ENCODE results near the gene CENPS. TPM values are rescaled to one million over a fixed set of nuclear protein-coding genes. Genes with fewer than 3 reads are reported as not detected.

CENPS gene
- total and polyA plus RNA-seq, 9 of the 15 experiments (the other 6 are each of a cell fraction or from before 2014, with no cell fraction given): 10.2 to 36.0 (median 26.0) TPM

DNA sequence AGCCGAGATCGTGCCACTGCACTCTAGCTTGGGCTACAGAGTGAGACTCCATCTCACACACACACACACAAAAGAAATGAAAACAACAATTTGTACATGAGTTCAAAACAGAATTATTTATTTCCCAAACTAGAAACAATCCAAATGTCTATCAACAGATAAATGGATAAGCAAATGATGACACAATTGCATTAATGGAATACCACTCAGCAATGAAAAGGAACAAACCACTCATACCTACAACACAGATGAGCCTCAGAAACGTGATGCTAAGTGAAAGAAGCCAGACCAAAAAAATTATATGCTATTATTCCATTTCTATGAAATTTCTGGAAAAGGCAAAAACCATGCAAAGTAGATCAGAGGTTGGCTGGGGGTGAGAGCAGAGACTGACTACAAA lies 33.4 kb upstream of the CENPS start:
- Histone ChIP-seq H3K4me2 (ENCODE audit: insufficient read depth, low read length) (no peak overlapping the region), H3K9me3 (replicated peaks; ENCODE audit: control insufficient read depth, insufficient read depth, low read depth, low read length) (no peaks in the 10 kb centered on the region), H3K4me1 (replicated peaks in 1 of 2; ENCODE audit: control insufficient read depth in 2 of 2, insufficient read depth in 2 of 2, low read length in 2 of 2) (peaks cover 18 to 23% of the 10 kb centered on the region in 2 experiments), H4K20me1 (replicated peaks; ENCODE audit: control insufficient read depth, insufficient read depth, low read length) (peaks cover 8% of the 10 kb centered on the region; the same call in 1 of the 2 replicates), H3K4me3 (no peak overlapping the region), H3K27me3 (ENCODE audit: control insufficient read depth in 2 of 2, insufficient read depth in 2 of 2, low read length in 2 of 2) (no peaks in the 10 kb centered on the region), H3K79me2 (ENCODE audit: control insufficient read depth, insufficient read depth, low read length) (peaks cover 28% of the 10 kb centered on the region), H2AFZ (ENCODE audit: low read depth, low read length) (no peak overlapping the region), H3K27ac (ENCODE audit: extremely low read depth, low read depth, low read length) (no peak overlapping the region), H3K9ac (ENCODE audit: insufficient read depth in 1 of 2, low read depth in 2 of 2, low read length in 2 of 2) (no peak overlapping the region), H3K9me1 (ENCODE audit: control insufficient read depth, insufficient read depth, low read length) (no peaks in the 10 kb centered on the region), H3K36me3 (ENCODE audit: control insufficient read depth, insufficient read depth, low read length) (peaks cover 18% of the 10 kb centered on the region)
- intact Hi-C loops (cut with micrococcal nuclease) (no loop called here), in situ Hi-C loops (cut with MboI) (no loop called here)
- FAIRE-seq (no peak), ATAC-seq (no peak), DNase-seq (ENCODE audit: extremely low read depth in 1 of 4, low spot score in 3 of 4) (no peak)
- 71% methylated on average over 3 of the region's 3 CpGs for WGBS (ENCODE audit: insufficient coverage, low coverage, missing lambda C conversion rate)
- BruUV-seq (replicated peaks): no TSS peak
- POLR2A ChIA-PET: interaction anchor here (1.7 kb wide), 1 partner anchor 9 kb away, joined by 4 read pairs; no protein-coding TSS in a partner anchor
- peak; percentile 45 for TF ChIP-seq ZNF146 (CRISPR knock-in tag; IDR thresholded peaks at IDR 0.05; ENCODE audit: unreplicated experiment)
- no peak for TF ChIP-seq POLR3G (IDR thresholded peaks at IDR 0.05; ENCODE audit: extremely low read depth, insufficient read length, insufficient replicate concordance)
- CTCF ChIA-PET (ENCODE audit: low intra/inter-chr PET ratio): no interaction called here

DNA sequence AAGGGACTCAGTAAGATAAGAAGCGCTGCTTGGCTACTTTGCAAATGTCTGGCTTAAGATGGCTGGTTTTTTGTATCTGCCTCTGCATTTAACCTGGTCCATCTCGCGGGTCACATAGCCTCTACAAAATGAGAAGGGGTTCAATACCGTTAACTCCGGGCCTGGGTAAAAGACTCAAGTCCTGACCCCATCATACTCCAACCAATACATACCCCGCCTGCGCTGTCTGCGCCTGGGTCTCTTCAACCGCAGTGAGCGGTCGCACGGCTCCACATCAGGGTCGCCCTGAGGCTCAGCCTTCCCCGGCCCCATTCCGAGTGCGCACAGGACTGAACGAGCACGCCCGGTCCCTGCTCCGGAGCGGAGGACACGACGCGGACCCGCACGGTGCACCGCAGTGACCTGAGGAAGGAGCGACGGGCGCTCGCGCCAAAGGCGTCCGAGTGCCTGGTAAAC lies 31.9 kb upstream of the CENPS start:
- H3K4me2 ChIP-seq (ENCODE audit: insufficient read depth, low read length): peak overlapping the region; percentile 93
- ATAC-seq (no peak), DNase-seq (ENCODE audit: extremely low read depth in 1 of 4, low spot score in 3 of 4) (no peak), FAIRE-seq (peak; percentile 32)
- peak overlapping the region; percentile 99 for H2AFZ ChIP-seq (ENCODE audit: low read depth, low read length)
- H4K20me1 ChIP-seq (replicated peaks; ENCODE audit: control insufficient read depth, insufficient read depth, low read length): peaks cover 8% of the 10 kb centered on the region; the same call in 1 of the 2 replicates
- H3K36me3 ChIP-seq (ENCODE audit: control insufficient read depth, insufficient read depth, low read length): peaks cover 32% of the 10 kb centered on the region
- H3K27me3 ChIP-seq (ENCODE audit: control insufficient read depth in 2 of 2, insufficient read depth in 2 of 2, low read length in 2 of 2): no peaks in the 10 kb centered on the region
- H3K4me3 ChIP-seq: peak overlapping the region; percentile 66
- peak overlapping the region; percentile 47 for H3K27ac ChIP-seq (ENCODE audit: extremely low read depth, low read depth, low read length)
- in situ Hi-C loops (cut with MboI): no loop called here
- intact Hi-C loops (cut with micrococcal nuclease): loop anchor here (1.0 to 2.0 kb wide), 2 partner anchors 10 to 16 kb away; no protein-coding TSS in a partner anchor
- ChIA-PET CTCF (ENCODE audit: low intra/inter-chr PET ratio) (interaction anchor here (0.6 kb wide), 1 partner anchor 760 kb away, joined by 3 read pairs; no protein-coding TSS in a partner anchor), POLR2A (interaction anchor here (0.6 to 2.7 kb wide), 11 partner anchors 10 to 233 kb away, joined by 3 to 27 read pairs (median 3); partner anchors contain the start of gene CORT)
- no peaks in the 10 kb centered on the region for H3K9me3 ChIP-seq (replicated peaks; ENCODE audit: control insufficient read depth, insufficient read depth, low read depth, low read length)
- H3K9me1 ChIP-seq (ENCODE audit: control insufficient read depth, insufficient read depth, low read length): no peaks in the 10 kb centered on the region
- WGBS (ENCODE audit: insufficient coverage, low coverage, missing lambda C conversion rate): 2% methylated on average over 32 of the region's 34 CpGs
- H3K9ac ChIP-seq (ENCODE audit: insufficient read depth in 1 of 2, low read depth in 2 of 2, low read length in 2 of 2): peak overlapping the region; percentile 59 to 95
- H3K79me2 ChIP-seq (ENCODE audit: control insufficient read depth, insufficient read depth, low read length): peaks cover 37% of the 10 kb centered on the region
- TSS peak; percentile 77 for BruUV-seq (replicated peaks)
- peaks cover 18 to 23% of the 10 kb centered on the region in 2 experiments for H3K4me1 ChIP-seq (replicated peaks in 1 of 2; ENCODE audit: control insufficient read depth in 2 of 2, insufficient read depth in 2 of 2, low read length in 2 of 2)
- no peak for TF ChIP-seq ZNF507 (tag; conservative IDR thresholded peaks at IDR 0.05)
- TF ChIP-seq NRF1 (conservative IDR thresholded peaks at IDR 0.05 in 1 of 2, IDR thresholded peaks at IDR 0.05 in 1 of 2): no peak
- TF ChIP-seq CCAR2 (IDR thresholded peaks at IDR 0.05; ENCODE audit: low read depth, low read length): no peak
- no peak for TF ChIP-seq EGR1 (conservative IDR thresholded peaks at IDR 0.05)
- TF ChIP-seq GABPB1 (CRISPR knock-in tag; IDR thresholded peaks at IDR 0.05): no peak
- TF ChIP-seq BACH1 (tag; IDR thresholded peaks at IDR 0.05): no peak
- TF ChIP-seq, protein P1, sequence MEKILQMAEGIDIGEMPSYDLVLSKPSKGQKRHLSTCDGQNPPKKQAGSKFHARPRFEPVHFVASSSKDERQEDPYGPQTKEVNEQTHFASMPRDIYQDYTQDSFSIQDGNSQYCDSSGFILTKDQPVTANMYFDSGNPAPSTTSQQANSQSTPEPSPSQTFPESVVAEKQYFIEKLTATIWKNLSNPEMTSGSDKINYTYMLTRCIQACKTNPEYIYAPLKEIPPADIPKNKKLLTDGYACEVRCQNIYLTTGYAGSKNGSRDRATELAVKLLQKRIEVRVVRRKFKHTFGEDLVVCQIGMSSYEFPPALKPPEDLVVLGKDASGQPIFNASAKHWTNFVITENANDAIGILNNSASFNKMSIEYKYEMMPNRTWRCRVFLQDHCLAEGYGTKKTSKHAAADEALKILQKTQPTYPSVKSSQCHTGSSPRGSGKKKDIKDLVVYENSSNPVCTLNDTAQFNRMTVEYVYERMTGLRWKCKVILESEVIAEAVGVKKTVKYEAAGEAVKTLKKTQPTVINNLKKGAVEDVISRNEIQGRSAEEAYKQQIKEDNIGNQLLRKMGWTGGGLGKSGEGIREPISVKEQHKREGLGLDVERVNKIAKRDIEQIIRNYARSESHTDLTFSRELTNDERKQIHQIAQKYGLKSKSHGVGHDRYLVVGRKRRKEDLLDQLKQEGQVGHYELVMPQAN (IDR thresholded peaks at IDR 0.05; ENCODE audit: borderline replicate concordance): no peak
- TF ChIP-seq BCL6 (CRISPR knock-in tag; IDR thresholded peaks at IDR 0.05): no peak
- TF ChIP-seq MTF1 (CRISPR knock-in tag; IDR thresholded peaks at IDR 0.05; ENCODE audit: borderline replicate concordance): no peak
- TF ChIP-seq NCOA2 (IDR thresholded peaks at IDR 0.05; ENCODE audit: partially characterized antibody in 2 of 2): no peak
- no peak; the same call in 1 of the 2 replicates for TF ChIP-seq ZNF12 (CRISPR knock-in tag; IDR thresholded peaks at IDR 0.05)

All from K562 (cell line).